Liver (tissue), 9 donors: Measurements from ENCODE around the gene PPFIA1. TPM values are rescaled to one million over a fixed set of nuclear protein-coding genes. Genes with fewer than 3 reads are reported as not detected.

Experiments
- DNase-seq: peaks from one replicate; pipeline ENCODE4 v3.0.0-alpha.2; 2017; ENCODE audit warnings: low spot score
- H3K27ac ChIP-seq, 2 donors: one replicate each; pipeline ENCODE4 v1.7.0; 2013; ENCODE audit warnings: inconsistent platforms in 2 of 2, low read length in 2 of 2, control low read depth in 1 of 2, low read depth in 1 of 2, mild to moderate bottlenecking in 1 of 2
- H3K27me3 ChIP-seq, 4 donors: one replicate each; pipeline versions ENCODE4 v1.6.1 to v1.7.0; 2013; ENCODE audit warnings: low read length in 3 of 4, inconsistent platforms in 1 of 4, mild to moderate bottlenecking in 1 of 4, moderate library complexity in 1 of 4; ENCODE audit not compliant: control insufficient read depth in 4 of 4, insufficient read depth in 4 of 4
- H3K36me3 ChIP-seq, 4 donors: one replicate each; pipeline versions ENCODE4 v1.6.1 to v1.7.0; 2013; ENCODE audit warnings: low read length in 3 of 4, mild to moderate bottlenecking in 3 of 4, low read depth in 1 of 4, moderate library complexity in 1 of 4; ENCODE audit not compliant: control insufficient read depth in 4 of 4, insufficient read depth in 3 of 4
- H3K4me1 ChIP-seq, 4 donors: one replicate each; pipeline versions ENCODE4 v1.6.1 to v1.7.0; 2013; ENCODE audit warnings: low read length in 3 of 4, mild to moderate bottlenecking in 3 of 4, moderate library complexity in 1 of 4; ENCODE audit not compliant: control insufficient read depth in 4 of 4, insufficient read depth in 4 of 4
- H3K4me3 ChIP-seq, 3 donors: one replicate each; pipeline versions ENCODE4 v1.6.1 to v1.7.0; 2013; ENCODE audit warnings: low read length in 3 of 3, control low read depth in 1 of 3, low read depth in 1 of 3, mild to moderate bottlenecking in 1 of 3
- H3K9ac ChIP-seq, 2 donors: one replicate each; pipeline ENCODE4 v1.7.0; 2013; ENCODE audit warnings: low read length in 2 of 2, mild to moderate bottlenecking in 2 of 2, moderate library complexity in 2 of 2, control low read depth in 1 of 2, low read depth in 1 of 2
- H3K9me3 ChIP-seq, 4 donors: one replicate each; pipeline versions ENCODE4 v1.6.1 to v1.7.0; 2013; ENCODE audit warnings: low read length in 3 of 4; ENCODE audit not compliant: control insufficient read depth in 4 of 4
- FOXA1 ChIP-seq: IDR thresholded peaks from 2 replicates; pipeline ENCODE4 v1.6.1; 2016; ENCODE audit warnings: antibody characterized with exemption
- FOXA2 ChIP-seq: IDR thresholded peaks from 2 replicates; pipeline ENCODE4 v1.6.1; 2016; ENCODE audit warnings: antibody characterized with exemption
- HNF4A ChIP-seq, 2 donors: conservative IDR thresholded peaks; 2 replicates each; pipeline ENCODE4 v1.6.1; 2016; ENCODE audit warnings: antibody characterized with exemption in 2 of 2, mild to moderate bottlenecking in 2 of 2
- JUND ChIP-seq, 2 donors: IDR thresholded peaks; 2 replicates each; pipeline ENCODE4 v1.6.1; 2016; ENCODE audit warnings: antibody characterized with exemption in 2 of 2
- MAX ChIP-seq: IDR thresholded peaks from 2 replicates; pipeline ENCODE4 v1.6.1; 2016; ENCODE audit warnings: antibody characterized with exemption
- RAD21 ChIP-seq, 2 donors: IDR thresholded peaks; 2 replicates each; pipeline ENCODE4 v1.6.1; 2016; ENCODE audit warnings: antibody characterized with exemption in 2 of 2, mild to moderate bottlenecking in 2 of 2
- RXRA ChIP-seq, 2 donors: IDR thresholded peaks; 2 replicates each; pipeline ENCODE4 v1.6.1; 2017 to 2018; ENCODE audit warnings: antibody characterized with exemption in 2 of 2, mild to moderate bottlenecking in 1 of 2
- SP1 ChIP-seq: IDR thresholded peaks from 2 replicates; pipeline ENCODE4 v1.6.1; 2018; ENCODE audit warnings: antibody characterized with exemption, mild to moderate bottlenecking
- TAF1 ChIP-seq: conservative IDR thresholded peaks from 2 replicates; pipeline ENCODE4 v1.6.1; 2016; ENCODE audit warnings: antibody characterized with exemption, mild to moderate bottlenecking
- YY1 ChIP-seq: IDR thresholded peaks from 2 replicates; pipeline ENCODE4 v1.6.1; 2016; ENCODE audit warnings: antibody characterized with exemption, mild to moderate bottlenecking
- WGBS: extraction: QIAGEN DNeasy Blood & Tissue Kit; methylation state at CpG from one replicate; pipeline ENCODE4 v1.1.7; 2013; 5-methylcytosine and 5-hydroxymethylcytosine counted together
- polyA plus RNA-seq, 2 donors: library from polyadenylated mRNA; stranded (reverse) in 1 of 2; unstranded in 1 of 2; fragments of 200-250 nt in 1 of 2; fragments of >200 nt in 1 of 2; fragmentation: Nextera tagmentation in 1 of 2; extraction: Ambion mirVana in 1 of 2; gene quantifications; one replicate each; pipeline versions ENCODE4 v1.2.1 to v1.2.3, GENCODE V29; 2013 to 2015
- total RNA-seq, 2 donors: library from RNA; depleted of rRNA; stranded (reverse); fragments of >200 nt; gene quantifications; one replicate each; pipeline ENCODE4 v1.2.3, GENCODE V29; 2014
- TF ChIP-seq, protein P1 (sequence below): IDR thresholded peaks from 2 replicates; pipeline ENCODE4 v1.6.1; 2016; ENCODE audit warnings: antibody characterized with exemption, mild to moderate bottlenecking
- TF ChIP-seq, protein P2 (sequence below): fragments of 150-350 bp; IDR thresholded peaks from 2 replicates; pipeline ENCODE4 v1.5.1; 2017; ENCODE audit warnings: improper control_type of control experiment, low read depth, low read length; ENCODE audit not compliant: missing input control
- donor health status: healthy.
- donor health status: healthy.
- donor health status: healthy.
- donor health status: healthy.
- donor health status: healthy.

The PPFIA1 gene
- total and polyA plus RNA-seq, 4 donors = 9.9 to 39.6 (median 14.5) TPM

- DNase-seq = no peak
- no peak overlapping the region for H3K9ac ChIP-seq
These were observed 22.8 kb upstream of the PPFIA1 start for GRCh38 chr11:70247710-70248072.

GRCh38 chr11:70250876-70251658 is 19.4 kb upstream of the PPFIA1 start:
- DNase-seq = no peak
- H3K9me3 ChIP-seq = no peaks in the 10 kb centered on the region

More at GRCh38 chr11:70247710-70248072, 22.8 kb upstream of the PPFIA1 start:
- Histone ChIP-seq H3K27ac (no peak overlapping the region), H3K4me1 (no peaks in the 10 kb centered on the region), H3K9me3 (no peaks in the 10 kb centered on the region), H3K27me3 (no peaks in the 10 kb centered on the region), H3K4me3 (no peak overlapping the region), H3K36me3 (no peaks in the 10 kb centered on the region)
- WGBS = 61% methylated on average over 4 of the region's 4 CpGs
- no peak for TF ChIP-seq HNF4A (conservative IDR thresholded peaks at IDR 0.05)
- no peak for TF ChIP-seq JUND (IDR thresholded peaks at IDR 0.05)
- no peak for TF ChIP-seq RAD21 (IDR thresholded peaks at IDR 0.05)
- TF ChIP-seq, protein P1, sequence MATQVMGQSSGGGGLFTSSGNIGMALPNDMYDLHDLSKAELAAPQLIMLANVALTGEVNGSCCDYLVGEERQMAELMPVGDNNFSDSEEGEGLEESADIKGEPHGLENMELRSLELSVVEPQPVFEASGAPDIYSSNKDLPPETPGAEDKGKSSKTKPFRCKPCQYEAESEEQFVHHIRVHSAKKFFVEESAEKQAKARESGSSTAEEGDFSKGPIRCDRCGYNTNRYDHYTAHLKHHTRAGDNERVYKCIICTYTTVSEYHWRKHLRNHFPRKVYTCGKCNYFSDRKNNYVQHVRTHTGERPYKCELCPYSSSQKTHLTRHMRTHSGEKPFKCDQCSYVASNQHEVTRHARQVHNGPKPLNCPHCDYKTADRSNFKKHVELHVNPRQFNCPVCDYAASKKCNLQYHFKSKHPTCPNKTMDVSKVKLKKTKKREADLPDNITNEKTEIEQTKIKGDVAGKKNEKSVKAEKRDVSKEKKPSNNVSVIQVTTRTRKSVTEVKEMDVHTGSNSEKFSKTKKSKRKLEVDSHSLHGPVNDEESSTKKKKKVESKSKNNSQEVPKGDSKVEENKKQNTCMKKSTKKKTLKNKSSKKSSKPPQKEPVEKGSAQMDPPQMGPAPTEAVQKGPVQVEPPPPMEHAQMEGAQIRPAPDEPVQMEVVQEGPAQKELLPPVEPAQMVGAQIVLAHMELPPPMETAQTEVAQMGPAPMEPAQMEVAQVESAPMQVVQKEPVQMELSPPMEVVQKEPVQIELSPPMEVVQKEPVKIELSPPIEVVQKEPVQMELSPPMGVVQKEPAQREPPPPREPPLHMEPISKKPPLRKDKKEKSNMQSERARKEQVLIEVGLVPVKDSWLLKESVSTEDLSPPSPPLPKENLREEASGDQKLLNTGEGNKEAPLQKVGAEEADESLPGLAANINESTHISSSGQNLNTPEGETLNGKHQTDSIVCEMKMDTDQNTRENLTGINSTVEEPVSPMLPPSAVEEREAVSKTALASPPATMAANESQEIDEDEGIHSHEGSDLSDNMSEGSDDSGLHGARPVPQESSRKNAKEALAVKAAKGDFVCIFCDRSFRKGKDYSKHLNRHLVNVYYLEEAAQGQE = no peak
- TF ChIP-seq SP1 = no peak
- no peak for TF ChIP-seq FOXA2
- TF ChIP-seq MAX = no peak
- TF ChIP-seq FOXA1 = no peak

More at GRCh38 chr11:70250876-70251658, 19.4 kb upstream of the PPFIA1 start:
- no peaks in the 10 kb centered on the region for H3K4me1 ChIP-seq
- no peak overlapping the region for H3K27ac ChIP-seq
- TF ChIP-seq TAF1 (no peak), FOXA1 (no peak), YY1 (no peak), RXRA (IDR thresholded peaks at IDR 0.05) (no peak), FOXA2 (no peak)
- TF ChIP-seq, protein P1 = no peak
- TF ChIP-seq, protein P2, sequence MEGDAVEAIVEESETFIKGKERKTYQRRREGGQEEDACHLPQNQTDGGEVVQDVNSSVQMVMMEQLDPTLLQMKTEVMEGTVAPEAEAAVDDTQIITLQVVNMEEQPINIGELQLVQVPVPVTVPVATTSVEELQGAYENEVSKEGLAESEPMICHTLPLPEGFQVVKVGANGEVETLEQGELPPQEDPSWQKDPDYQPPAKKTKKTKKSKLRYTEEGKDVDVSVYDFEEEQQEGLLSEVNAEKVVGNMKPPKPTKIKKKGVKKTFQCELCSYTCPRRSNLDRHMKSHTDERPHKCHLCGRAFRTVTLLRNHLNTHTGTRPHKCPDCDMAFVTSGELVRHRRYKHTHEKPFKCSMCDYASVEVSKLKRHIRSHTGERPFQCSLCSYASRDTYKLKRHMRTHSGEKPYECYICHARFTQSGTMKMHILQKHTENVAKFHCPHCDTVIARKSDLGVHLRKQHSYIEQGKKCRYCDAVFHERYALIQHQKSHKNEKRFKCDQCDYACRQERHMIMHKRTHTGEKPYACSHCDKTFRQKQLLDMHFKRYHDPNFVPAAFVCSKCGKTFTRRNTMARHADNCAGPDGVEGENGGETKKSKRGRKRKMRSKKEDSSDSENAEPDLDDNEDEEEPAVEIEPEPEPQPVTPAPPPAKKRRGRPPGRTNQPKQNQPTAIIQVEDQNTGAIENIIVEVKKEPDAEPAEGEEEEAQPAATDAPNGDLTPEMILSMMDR = no peak
- H3K27me3 ChIP-seq = no peaks in the 10 kb centered on the region
- H3K36me3 ChIP-seq = no peaks in the 10 kb centered on the region
- no peak overlapping the region for H3K9ac ChIP-seq
- H3K4me3 ChIP-seq = no peak overlapping the region
- 86% methylated on average over 16 of the region's 16 CpGs for whole genome bisulfite sequencing
